ENCODE results near the gene KDM5A. TPM values are rescaled to one million over a fixed set of nuclear protein-coding genes. Genes with fewer than 3 reads are reported as not detected.

KDM5A gene
- total RNA-seq, 1 donor = 75.3 TPM

- Histone ChIP-seq H3K4me2 (ENCODE audit: insufficient read depth, low read length) (no peak overlapping the region), H3K4me3 (ENCODE audit: insufficient read depth, low read length) (no peak overlapping the region), H3K4me1 (ENCODE audit: insufficient read depth, low read length) (no peaks in the 10 kb centered on the region), H2AFZ (ENCODE audit: low read length) (no peak overlapping the region), H3K79me2 (ENCODE audit: insufficient read depth, low read length) (peaks cover 6% of the 10 kb centered on the region), H3K36me3 (ENCODE audit: insufficient read depth, low read length) (peaks cover 52% of the 10 kb centered on the region), H3K27me3 (ENCODE audit: insufficient read depth, low read length) (no peaks in the 10 kb centered on the region), H3K9me3 (ENCODE audit: low read depth, low read length) (no peaks in the 10 kb centered on the region), H3K27ac (ENCODE audit: low read depth, low read length) (no peak overlapping the region), H4K20me1 (ENCODE audit: insufficient read depth, low read length) (no peaks in the 10 kb centered on the region)
- TF ChIP-seq CTCF (IDR thresholded peaks at IDR 0.05; ENCODE audit: extremely low read depth, low read depth, low read length) = no peak
- no peak for DNase-seq (ENCODE audit: insufficient read length, low spot score, missing footprints)
Observed at GRCh38 chr12:331287-331686, 57.8 kb downstream of the KDM5A start.

GRCh38 chr12:325906-326305, 63.2 kb downstream of the KDM5A start:
- H3K9me3 ChIP-seq (ENCODE audit: low read depth, low read length) = no peaks in the 10 kb centered on the region
- no peaks in the 10 kb centered on the region for H3K79me2 ChIP-seq (ENCODE audit: insufficient read depth, low read length)
- H3K27ac ChIP-seq (ENCODE audit: low read depth, low read length) = no peak overlapping the region
- TF ChIP-seq CTCF (IDR thresholded peaks at IDR 0.05; ENCODE audit: extremely low read depth, low read depth, low read length) = no peak
- no peak for DNase-seq (ENCODE audit: insufficient read length, low spot score, missing footprints)
- H3K36me3 ChIP-seq (ENCODE audit: insufficient read depth, low read length) = peaks cover 48% of the 10 kb centered on the region
- H2AFZ ChIP-seq (ENCODE audit: low read length) = no peak overlapping the region
- H3K4me1 ChIP-seq (ENCODE audit: insufficient read depth, low read length) = no peaks in the 10 kb centered on the region
- no peak overlapping the region for H3K4me2 ChIP-seq (ENCODE audit: insufficient read depth, low read length)
- H3K4me3 ChIP-seq (ENCODE audit: insufficient read depth, low read length) = no peak overlapping the region
- peaks cover 3% of the 10 kb centered on the region for H4K20me1 ChIP-seq (ENCODE audit: insufficient read depth, low read length)
- no peaks in the 10 kb centered on the region for H3K27me3 ChIP-seq (ENCODE audit: insufficient read depth, low read length)

GRCh38 chr12:323507-323906, 65.6 kb downstream of the KDM5A start:
- Histone ChIP-seq H3K27ac (ENCODE audit: low read depth, low read length) (no peak overlapping the region), H3K79me2 (ENCODE audit: insufficient read depth, low read length) (no peaks in the 10 kb centered on the region), H3K4me1 (ENCODE audit: insufficient read depth, low read length) (no peaks in the 10 kb centered on the region), H2AFZ (ENCODE audit: low read length) (no peak overlapping the region), H3K27me3 (ENCODE audit: insufficient read depth, low read length) (no peaks in the 10 kb centered on the region), H3K9me3 (ENCODE audit: low read depth, low read length) (no peaks in the 10 kb centered on the region), H4K20me1 (ENCODE audit: insufficient read depth, low read length) (peaks cover 5% of the 10 kb centered on the region), H3K36me3 (ENCODE audit: insufficient read depth, low read length) (peaks cover 64% of the 10 kb centered on the region), H3K4me2 (ENCODE audit: insufficient read depth, low read length) (no peak overlapping the region), H3K4me3 (ENCODE audit: insufficient read depth, low read length) (no peak overlapping the region)
- TF ChIP-seq CTCF (IDR thresholded peaks at IDR 0.05; ENCODE audit: extremely low read depth, low read depth, low read length) = no peak
- no peak for DNase-seq (ENCODE audit: insufficient read length, low spot score, missing footprints)

- Histone ChIP-seq H4K20me1 (ENCODE audit: insufficient read depth, low read length) (peaks cover 5% of the 10 kb centered on the region), H3K4me2 (ENCODE audit: insufficient read depth, low read length) (no peak overlapping the region), H3K36me3 (ENCODE audit: insufficient read depth, low read length) (peaks cover 75% of the 10 kb centered on the region), H3K9me3 (ENCODE audit: low read depth, low read length) (no peaks in the 10 kb centered on the region), H2AFZ (ENCODE audit: low read length) (no peak overlapping the region), H3K79me2 (ENCODE audit: insufficient read depth, low read length) (no peaks in the 10 kb centered on the region), H3K27me3 (ENCODE audit: insufficient read depth, low read length) (no peaks in the 10 kb centered on the region), H3K4me1 (ENCODE audit: insufficient read depth, low read length) (no peaks in the 10 kb centered on the region), H3K4me3 (ENCODE audit: insufficient read depth, low read length) (no peak overlapping the region), H3K27ac (ENCODE audit: low read depth, low read length) (no peak overlapping the region)
- no peak for TF ChIP-seq CTCF (IDR thresholded peaks at IDR 0.05; ENCODE audit: extremely low read depth, low read depth, low read length)
- no peak for DNase-seq (ENCODE audit: insufficient read length, low spot score, missing footprints)
Observed at GRCh38 chr12:321606-322326, 67.4 kb downstream of the KDM5A start.
